ENCODE data around the gene ADGRL2. TPM values are rescaled to one million over a fixed set of nuclear protein-coding genes. Genes with fewer than 3 reads are reported as not detected.

Gene ADGRL2
- total and polyA plus RNA-seq, 2 of the 4 experiments (the other 2 are of a cell fraction) = 17.0 to 42.7 TPM

DNA sequence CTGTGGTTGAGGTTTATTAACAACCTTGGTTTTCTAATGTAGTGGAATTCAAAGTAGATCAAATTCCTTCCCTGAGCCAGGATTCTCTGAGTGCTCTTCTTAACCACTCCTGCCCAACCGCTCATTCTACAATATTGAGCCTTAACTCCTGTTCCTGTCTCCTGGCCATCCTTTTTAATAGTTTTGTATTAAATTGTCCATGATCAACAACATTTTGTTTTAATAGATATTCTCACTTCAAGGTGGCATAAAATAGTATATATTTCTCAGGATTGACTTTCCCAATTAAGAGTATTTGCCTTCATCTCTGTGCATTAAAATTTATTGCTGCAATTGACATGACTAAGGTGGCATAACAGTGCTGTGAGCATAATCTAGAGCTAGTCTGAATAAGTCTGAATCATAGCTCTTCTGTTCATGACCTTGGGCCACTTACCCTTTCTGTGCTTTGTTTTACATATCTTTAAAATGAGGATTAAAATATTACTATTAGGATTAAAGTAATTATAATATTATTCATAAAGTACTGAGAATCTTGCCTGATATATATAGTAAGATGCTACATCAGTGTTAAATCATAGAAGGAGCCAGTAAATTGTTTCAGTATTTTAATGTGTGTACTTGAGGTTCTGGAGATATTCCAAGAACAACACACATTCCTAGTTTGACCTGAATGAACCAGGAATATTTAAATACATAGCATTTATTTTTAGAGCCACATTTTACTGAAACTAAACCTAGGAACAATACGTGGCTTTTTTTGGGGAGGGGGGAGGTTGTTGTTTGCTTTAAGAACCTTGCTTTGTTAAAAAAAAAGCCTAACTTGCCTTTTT, 76.4 kb downstream of the ADGRL2 start:
- H2AFZ ChIP-seq (replicated peaks; ENCODE audit: low read length, poor library complexity) = no peak overlapping the region
- H3K27ac ChIP-seq (ENCODE audit: insufficient read depth, low read length) = no peak overlapping the region
- H3K18ac ChIP-seq (ENCODE audit: low read depth, low read length) = no peak overlapping the region
- no peak overlapping the region for H3K4ac ChIP-seq (ENCODE audit: low read depth, low read length)
- no peak overlapping the region for H3K9ac ChIP-seq (ENCODE audit: low read depth, low read length)
- no peaks in the 10 kb centered on the region for H3K36me3 ChIP-seq (ENCODE audit: control insufficient read depth, insufficient read depth, low read length)
- no peak overlapping the region for H2BK120ac ChIP-seq (ENCODE audit: low read depth, low read length)
- no peak overlapping the region for H3K4me2 ChIP-seq (ENCODE audit: low read depth, low read length)
- no peak overlapping the region for H4K91ac ChIP-seq (ENCODE audit: insufficient read depth, low read depth, low read length)
- H3K23ac ChIP-seq (ENCODE audit: low read depth, low read length) = no peak overlapping the region
- peak; percentile 46 for DNase-seq
- no peak overlapping the region for H3K4me3 ChIP-seq (ENCODE audit: insufficient read depth, low read depth, low read length)
- H4K5ac ChIP-seq (ENCODE audit: low read depth, low read length) = no peak overlapping the region
- intact Hi-C loops (cut with micrococcal nuclease) = no loop called here
- H3K27me3 ChIP-seq (ENCODE audit: control insufficient read depth, insufficient read depth, low read length) = no peaks in the 10 kb centered on the region
- BruUV-seq (replicated peaks) = no TSS peak
- in situ Hi-C loops (cut with MboI; ENCODE audit: low sequenced_read_pairs) = no loop called here
- dilution Hi-C loops (cut with HindIII; ENCODE audit: low sequenced_read_pairs, unreplicated experiment) = no loop called here
- H3K9me3 ChIP-seq (ENCODE audit: control insufficient read depth, insufficient read depth, low read length) = no peaks in the 10 kb centered on the region
- H3K79me1 ChIP-seq (ENCODE audit: low read depth in 1 of 2, low read length in 2 of 2) = no peaks in the 10 kb centered on the region
- WGBS, 2 experiments (ENCODE audit: extremely low coverage in 2 of 2, insufficient read length in 1 of 2) = no CpG with 5 or more reads among the region's 2 CpGs
- no peak overlapping the region for H4K8ac ChIP-seq (ENCODE audit: low read depth in 2 of 2, low read length in 2 of 2)
- H2BK20ac ChIP-seq (ENCODE audit: low read depth, low read length) = no peak overlapping the region
- no peak overlapping the region for H3K56ac ChIP-seq (ENCODE audit: extremely low read depth, insufficient read depth, low read length)
- POLR2A ChIA-PET (ENCODE audit: unreplicated experiment) = no interaction called here
- peak; percentile 35; the same call in 1 of the 2 replicates for ATAC-seq (ENCODE audit: low read depth)
- H4K20me1 ChIP-seq (ENCODE audit: insufficient read depth, low read length) = no peaks in the 10 kb centered on the region
- peaks cover 2% of the 10 kb centered on the region; the same call in 1 of the 2 replicates for H3K4me1 ChIP-seq (ENCODE audit: control insufficient read depth, insufficient read depth, low read length)
- no peaks in the 10 kb centered on the region for H3K9me1 ChIP-seq (ENCODE audit: insufficient read depth, low read length)
- no peak overlapping the region for H2BK15ac ChIP-seq (ENCODE audit: low read depth, low read length)
- CTCF ChIA-PET = interaction anchor here (1.0 kb wide), 1 partner anchor 10 kb away, joined by 3 read pairs; no protein-coding TSS in a partner anchor
- no peak overlapping the region for H2BK5ac ChIP-seq (ENCODE audit: low read depth, low read length, poor library complexity, severe bottlenecking)
- H3K14ac ChIP-seq (replicated peaks; ENCODE audit: low read depth, low read length) = no peak overlapping the region
- H2AK5ac ChIP-seq (ENCODE audit: low read depth, low read length) = no peak overlapping the region
- H2AK9ac ChIP-seq (replicated peaks; ENCODE audit: low read depth, low read length, poor library complexity) = no peak overlapping the region
- TF ChIP-seq RAD21 (IDR thresholded peaks at IDR 0.05; ENCODE audit: low read length) (no peak), SMC3 (IDR thresholded peaks at IDR 0.05; ENCODE audit: low read depth, low read length) (no peak), CTCF (conservative IDR thresholded peaks at IDR 0.05; ENCODE audit: low read depth, low read length) (no peak), RFX5 (IDR thresholded peaks at IDR 0.05; ENCODE audit: low read depth, low read length) (no peak), MXI1 (IDR thresholded peaks at IDR 0.05; ENCODE audit: borderline replicate concordance, low read depth, low read length) (no peak), ELK1 (IDR thresholded peaks at IDR 0.05; ENCODE audit: borderline replicate concordance, low read depth, low read length) (no peak), FOS (IDR thresholded peaks at IDR 0.05; ENCODE audit: low read depth, low read length) (no peak), NFE2L2 (IDR thresholded peaks at IDR 0.05; ENCODE audit: low read depth, low read length) (no peak), USF2 (IDR thresholded peaks at IDR 0.05; ENCODE audit: low read depth, low read length) (no peak), BHLHE40 (IDR thresholded peaks at IDR 0.05; ENCODE audit: low read depth, low read length) (no peak), RCOR1 (IDR thresholded peaks at IDR 0.05; ENCODE audit: insufficient replicate concordance, low read length) (no peak), MAFK (IDR thresholded peaks at IDR 0.05; ENCODE audit: low read depth, low read length) (no peak), POLR2A (IDR thresholded peaks at IDR 0.05; ENCODE audit: low read depth, low read length) (no peak), CEBPB (IDR thresholded peaks at IDR 0.05; ENCODE audit: low read depth, low read length) (no peak), CHD1 (IDR thresholded peaks at IDR 0.05; ENCODE audit: low read depth, low read length) (no peak)

Measured in IMR-90 (cell line).